Endothelial cell (in vitro differentiated cells): ENCODE results near the gene DPYSL3. TPM values are rescaled to one million over a fixed set of nuclear protein-coding genes. Genes with fewer than 3 reads are reported as not detected.

Source experiments
- DNase-seq: peaks from one replicate; pipeline ENCODE4 v3.0.0; 2021; ENCODE audit warnings: low spot score
- H3K27ac Mint-ChIP-seq: one replicate; pipeline ENCODE4 v1.8.0; 2021; ENCODE audit warnings: mixed read lengths, inconsistent platforms; ENCODE audit not compliant: unreplicated experiment
- H3K27me3 Mint-ChIP-seq: one replicate; pipeline ENCODE4 v1.8.0; 2021; ENCODE audit warnings: mild to moderate bottlenecking, moderate library complexity, mixed read lengths, inconsistent platforms; ENCODE audit not compliant: unreplicated experiment
- H3K36me3 Mint-ChIP-seq: one replicate; pipeline ENCODE4 v1.8.0; 2021; ENCODE audit warnings: mild to moderate bottlenecking, low read depth, mixed read lengths, inconsistent platforms; ENCODE audit not compliant: unreplicated experiment
- H3K4me1 Mint-ChIP-seq: one replicate; pipeline ENCODE4 v1.8.0; 2021; ENCODE audit warnings: mild to moderate bottlenecking, mixed read lengths, inconsistent platforms; ENCODE audit not compliant: unreplicated experiment
- H3K4me3 Mint-ChIP-seq: one replicate; pipeline ENCODE4 v1.8.0; 2021; ENCODE audit warnings: mild to moderate bottlenecking, mixed read lengths, inconsistent platforms; ENCODE audit not compliant: unreplicated experiment
- H3K9me3 Mint-ChIP-seq: one replicate; pipeline ENCODE4 v1.8.0; 2021; ENCODE audit warnings: mixed read lengths, inconsistent platforms; ENCODE audit not compliant: unreplicated experiment
- total RNA-seq: library from RNA; stranded (reverse); fragmentation: NEBNext Ultra II Directional; extraction: Animal tissue kit (Norgen Biotek cat#: 25700); gene quantifications from one replicate; pipeline ENCODE4 v1.2.1, GENCODE V29; 2021; ENCODE audit not compliant: unreplicated experiment
- TF ChIP-seq, protein P1 (sequence below): fragments of 200-600 bp; sonication (generic); IDR thresholded peaks from one replicate; pipeline ENCODE4 v1.5.0; 2021; ENCODE audit warnings: antibody characterized with exemption; ENCODE audit not compliant: unreplicated experiment

DPYSL3 gene
- total RNA-seq, 1 donor from 2014 or later: 27.6 TPM

DNA sequence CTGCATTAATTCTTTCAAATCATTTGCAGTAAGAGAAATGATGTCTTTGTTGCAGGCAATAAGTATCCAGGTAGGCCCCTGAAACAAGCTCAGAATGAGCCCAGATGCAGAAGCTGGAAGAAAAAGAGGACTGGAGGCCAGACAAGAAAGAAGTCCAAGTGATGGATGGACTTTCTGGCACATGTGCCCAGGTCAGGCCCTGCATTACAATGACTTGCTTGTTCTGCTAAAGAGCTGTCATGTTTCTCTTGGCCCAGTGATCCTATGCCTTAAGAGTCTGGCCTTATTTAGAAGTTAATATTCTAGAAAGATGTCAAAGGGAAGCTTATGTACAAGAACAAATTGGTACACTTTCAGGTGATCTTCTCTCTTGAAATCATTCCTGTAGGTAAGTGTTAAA lies 64.8 kb downstream of the DPYSL3 start:
- H3K4me1 Mint-ChIP-seq: peaks cover 5% of the 10 kb centered on the region

DNA sequence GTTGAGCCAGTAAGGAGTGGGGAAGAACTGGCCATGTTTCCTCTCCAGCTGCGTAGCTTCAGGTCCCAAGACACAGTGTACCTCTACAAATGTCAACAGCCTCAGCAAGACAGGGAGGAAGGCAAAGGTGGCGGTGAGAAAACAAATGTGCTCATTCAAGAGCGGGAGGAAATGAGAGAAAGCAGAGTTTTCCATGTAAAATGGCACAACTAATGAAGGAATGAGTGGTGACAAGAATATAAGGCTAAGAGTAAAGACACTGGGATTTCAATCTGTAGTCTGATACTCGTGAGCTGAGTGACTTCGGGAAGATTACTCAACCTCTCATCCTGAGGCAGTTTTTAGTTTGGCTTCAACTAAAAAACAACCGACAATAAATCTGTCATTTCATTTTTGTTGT lies 67.6 kb downstream of the DPYSL3 start:
- Mint-ChIP-seq H3K27ac (peak overlapping the region; percentile 32), H3K4me1 (peaks cover 5% of the 10 kb centered on the region), H3K4me3 (no peak overlapping the region), H3K36me3 (no peaks in the 10 kb centered on the region), H3K9me3 (no peaks in the 10 kb centered on the region), H3K27me3 (no peaks in the 10 kb centered on the region)
- TF ChIP-seq, protein P1, sequence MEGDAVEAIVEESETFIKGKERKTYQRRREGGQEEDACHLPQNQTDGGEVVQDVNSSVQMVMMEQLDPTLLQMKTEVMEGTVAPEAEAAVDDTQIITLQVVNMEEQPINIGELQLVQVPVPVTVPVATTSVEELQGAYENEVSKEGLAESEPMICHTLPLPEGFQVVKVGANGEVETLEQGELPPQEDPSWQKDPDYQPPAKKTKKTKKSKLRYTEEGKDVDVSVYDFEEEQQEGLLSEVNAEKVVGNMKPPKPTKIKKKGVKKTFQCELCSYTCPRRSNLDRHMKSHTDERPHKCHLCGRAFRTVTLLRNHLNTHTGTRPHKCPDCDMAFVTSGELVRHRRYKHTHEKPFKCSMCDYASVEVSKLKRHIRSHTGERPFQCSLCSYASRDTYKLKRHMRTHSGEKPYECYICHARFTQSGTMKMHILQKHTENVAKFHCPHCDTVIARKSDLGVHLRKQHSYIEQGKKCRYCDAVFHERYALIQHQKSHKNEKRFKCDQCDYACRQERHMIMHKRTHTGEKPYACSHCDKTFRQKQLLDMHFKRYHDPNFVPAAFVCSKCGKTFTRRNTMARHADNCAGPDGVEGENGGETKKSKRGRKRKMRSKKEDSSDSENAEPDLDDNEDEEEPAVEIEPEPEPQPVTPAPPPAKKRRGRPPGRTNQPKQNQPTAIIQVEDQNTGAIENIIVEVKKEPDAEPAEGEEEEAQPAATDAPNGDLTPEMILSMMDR: no peak
- no peak for DNase-seq

More for the DNA sequence above, 64.8 kb downstream of the DPYSL3 start:
- TF ChIP-seq, protein P1: no peak
- no peak for DNase-seq
- no peaks in the 10 kb centered on the region for H3K9me3 Mint-ChIP-seq
- H3K27ac Mint-ChIP-seq: no peak overlapping the region
- no peaks in the 10 kb centered on the region for H3K36me3 Mint-ChIP-seq
- H3K27me3 Mint-ChIP-seq: peaks cover 1% of the 10 kb centered on the region
- no peak overlapping the region for H3K4me3 Mint-ChIP-seq

DNA sequence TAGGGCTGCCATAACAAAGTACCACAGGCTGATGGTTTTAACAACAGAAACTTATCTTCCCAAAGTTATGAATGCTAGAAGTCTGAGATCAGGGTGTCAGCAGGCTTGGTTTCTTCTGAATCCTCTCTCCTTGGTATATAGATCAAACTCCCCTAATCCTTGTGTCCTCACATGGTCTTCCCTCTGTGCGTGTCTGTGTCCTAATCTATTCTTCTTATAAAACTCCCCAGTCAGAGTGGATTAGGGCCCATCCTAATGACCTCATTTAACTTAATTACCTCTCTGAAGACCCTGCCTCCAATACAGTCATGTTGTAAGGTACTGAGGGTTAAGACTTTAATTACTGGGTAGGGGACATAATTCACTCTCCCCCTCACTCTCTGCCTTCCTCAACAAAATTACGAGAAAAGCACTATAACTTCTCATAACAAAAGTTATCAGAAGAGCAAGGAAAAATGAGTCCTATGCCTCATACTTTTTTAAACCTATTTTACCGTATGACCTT lies 68.6 kb downstream of the DPYSL3 start:
- H3K9me3 Mint-ChIP-seq: no peaks in the 10 kb centered on the region
- H3K4me3 Mint-ChIP-seq: no peak overlapping the region
- H3K27me3 Mint-ChIP-seq: no peaks in the 10 kb centered on the region
- H3K27ac Mint-ChIP-seq: no peak overlapping the region
- DNase-seq: no peak
- no peaks in the 10 kb centered on the region for H3K36me3 Mint-ChIP-seq
- peaks cover 5% of the 10 kb centered on the region for H3K4me1 Mint-ChIP-seq
- TF ChIP-seq, protein P1: no peak

DNA sequence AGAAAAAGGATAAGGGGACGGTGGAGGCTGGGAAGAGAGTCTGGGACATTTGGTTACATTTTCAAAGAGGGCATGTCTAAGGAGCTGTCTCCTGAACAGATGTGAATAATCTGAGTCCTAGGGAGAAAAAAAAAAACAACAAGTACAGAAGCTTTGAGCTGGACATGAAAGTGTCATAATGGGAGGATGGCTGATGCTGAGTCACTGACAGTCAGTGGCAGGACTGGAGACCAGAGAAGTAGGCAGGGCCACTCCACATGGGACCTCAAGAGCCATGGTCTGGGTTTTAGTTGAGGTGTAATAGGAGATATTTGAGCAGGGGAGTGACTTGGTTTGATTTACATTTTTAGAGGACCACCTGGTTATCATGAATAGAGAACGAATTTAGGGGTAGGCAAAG lies 70.6 kb downstream of the DPYSL3 start:
- no peak overlapping the region for H3K27ac Mint-ChIP-seq
- H3K36me3 Mint-ChIP-seq: no peaks in the 10 kb centered on the region
- peaks cover 11% of the 10 kb centered on the region for H3K4me1 Mint-ChIP-seq
- no peak overlapping the region for H3K4me3 Mint-ChIP-seq
- no peaks in the 10 kb centered on the region for H3K9me3 Mint-ChIP-seq
- H3K27me3 Mint-ChIP-seq: no peaks in the 10 kb centered on the region
- no peak for DNase-seq
- TF ChIP-seq, protein P1: no peak

DNA sequence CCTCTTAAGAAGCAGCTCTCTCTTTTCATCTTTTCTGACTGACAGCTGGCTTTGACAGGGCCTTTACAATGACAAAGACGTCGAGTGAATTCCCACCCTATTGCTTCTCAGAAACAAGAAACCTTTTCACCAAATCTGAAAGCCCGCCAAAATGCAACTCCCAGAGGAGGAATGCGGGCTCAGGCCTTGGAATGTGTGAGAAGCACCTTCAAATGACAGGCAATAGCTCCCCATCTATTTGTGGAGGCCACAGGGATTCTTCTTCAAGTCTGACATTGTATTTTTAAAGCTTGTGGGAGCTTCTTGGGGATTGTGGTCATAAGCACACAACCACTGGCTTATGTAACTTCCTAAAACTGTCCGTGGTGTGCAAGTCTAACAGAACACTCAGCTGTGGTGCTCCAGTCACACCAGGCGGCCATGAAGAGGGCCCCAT lies 72.7 kb downstream of the DPYSL3 start:
- Mint-ChIP-seq H3K27me3 (no peaks in the 10 kb centered on the region), H3K4me3 (no peak overlapping the region), H3K27ac (no peak overlapping the region), H3K36me3 (no peaks in the 10 kb centered on the region), H3K4me1 (peaks cover 9% of the 10 kb centered on the region), H3K9me3 (no peaks in the 10 kb centered on the region)
- DNase-seq: no peak
- TF ChIP-seq, protein P1: no peak
